Erythroblast (primary cell): ENCODE measurements around the gene DLX3.

Source experiments
- GATA1 ChIP-seq: IDR thresholded peaks from 2 replicates; pipeline ENCODE4 v1.6.1; 2011; ENCODE audit warnings: low read depth, mild to moderate bottlenecking, control low read depth, low read length, moderate library complexity
- POLR2A ChIP-seq: IDR thresholded peaks from 2 replicates; pipeline ENCODE4 v1.6.1; 2011; ENCODE audit warnings: mild to moderate bottlenecking, low read length

- TF ChIP-seq POLR2A (no peak), GATA1 (no peak)
Measured at GRCh38 chr17:50036455-50037261, 41.6 kb upstream of the DLX3 start.
